Cardiac fibroblast (primary cell): ENCODE results near the gene RBP2.

Experiments
- DNase-seq, 2 donors: peaks; one replicate each; pipeline versions ENCODE4 v3.0.0 to v3.0.0-alpha.2; 2010; ENCODE audit warnings: low read depth in 2 of 2
- H3K4me3 ChIP-seq, 2 donors: replicated peaks in 1 of 2; 1 replicate in 1 of 2; 2 replicates in 1 of 2; pipeline ENCODE4 v1.5.1; 2011; ENCODE audit warnings: low read depth in 2 of 2, low read length in 2 of 2, mild to moderate bottlenecking in 2 of 2, moderate library complexity in 1 of 2
- CTCF ChIP-seq: IDR thresholded peaks from one replicate; pipeline ENCODE4 v1.5.1; 2011; ENCODE audit warnings: low read depth, mild to moderate bottlenecking, low read length, inconsistent platforms

Gene RBP2

GRCh38 chr3:139470199-139470598 lies 6.1 kb downstream of the RBP2 start:
- no peak for TF ChIP-seq CTCF
- DNase-seq, result no peak
- H3K4me3 ChIP-seq, result no peak overlapping the region

- no peak for TF ChIP-seq CTCF
- H3K4me3 ChIP-seq, result no peak overlapping the region
- DNase-seq, result peak in 1 of 2 donors; percentile 4
Measured at GRCh38 chr3:139468399-139468798, 7.9 kb downstream of the RBP2 start.

DNA sequence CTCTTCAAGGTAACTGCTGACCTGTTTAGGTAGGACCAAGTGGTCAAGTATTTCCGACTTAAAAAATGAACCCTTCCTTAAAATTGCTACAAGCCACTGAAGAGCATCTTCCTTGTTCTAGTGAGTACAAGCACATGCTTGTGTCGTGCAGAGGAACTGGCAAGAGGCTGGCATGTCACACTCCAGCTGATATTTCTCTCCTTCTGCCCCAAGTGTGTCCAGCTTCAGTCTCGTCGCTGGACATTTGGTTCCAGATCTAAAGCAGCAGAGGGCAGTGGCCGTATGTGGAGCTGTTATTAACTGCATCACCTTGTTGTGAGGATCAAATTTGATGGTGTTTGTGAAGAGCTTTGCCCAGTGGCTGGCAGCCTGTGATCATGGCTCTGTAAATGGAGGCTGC lies 10.0 kb downstream of the RBP2 start:
- DNase-seq, result no peak
- TF ChIP-seq CTCF, result no peak
- H3K4me3 ChIP-seq, result no peak overlapping the region

GRCh38 chr3:139465636-139466035 lies 10.7 kb downstream of the RBP2 start:
- H3K4me3 ChIP-seq, result no peak overlapping the region
- DNase-seq, result no peak
- no peak for TF ChIP-seq CTCF

- no peak for TF ChIP-seq CTCF
- DNase-seq, result no peak
Measured at GRCh38 chr3:139463466-139463865, 12.8 kb downstream of the RBP2 start.

GRCh38 chr3:139460529-139460928 lies 15.8 kb downstream of the RBP2 start:
- DNase-seq, result no peak
- H3K4me3 ChIP-seq, result no peak overlapping the region
- no peak for TF ChIP-seq CTCF

More at GRCh38 chr3:139463466-139463865, 12.8 kb downstream of the RBP2 start:
- H3K4me3 ChIP-seq, result no peak overlapping the region

DNA sequence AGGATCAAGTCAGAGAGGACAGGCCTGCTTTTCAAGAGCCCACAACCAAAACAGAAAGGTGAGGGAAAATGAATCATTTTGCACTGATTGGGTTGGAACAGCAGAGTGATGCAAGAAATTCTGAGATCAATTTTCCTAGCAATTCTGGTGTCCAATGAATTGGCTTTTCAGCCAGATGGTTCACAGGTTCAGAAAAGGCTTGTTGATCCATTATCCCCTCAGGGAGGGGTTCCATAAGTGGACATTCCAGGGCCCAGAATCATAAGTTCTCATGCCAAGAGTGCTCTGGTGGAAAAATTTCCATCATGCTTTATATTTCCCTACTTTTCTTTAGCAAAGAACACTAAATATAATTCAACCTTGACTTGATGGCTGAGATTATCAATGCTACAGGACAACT lies 16.2 kb downstream of the RBP2 start:
- TF ChIP-seq CTCF, result no peak
- no peak for DNase-seq
- no peak overlapping the region for H3K4me3 ChIP-seq
